Lower leg skin (tissue), 4 donors: ENCODE results near the gene MIPOL1. TPM values are rescaled to one million over a fixed set of nuclear protein-coding genes. Genes with fewer than 3 reads are reported as not detected.
"Not testable (repeated sequence)": the region's sequence is repeated elsewhere in the genome, so short reads cannot be mapped to it uniquely, and the experiment has no call there.

Experiments
- DNase-seq, 2 donors: peaks; one replicate each; pipeline ENCODE4 v3.0.0-alpha.2; 2019; ENCODE audit warnings: low spot score in 2 of 2
- H3K4me3 ChIP-seq: fragments of 200-600 bp; sonication (generic); 2 replicates; pipeline ENCODE4 v1.5.1; 2017; ENCODE audit warnings: mild to moderate bottlenecking, low read depth; ENCODE audit not compliant: poor library complexity, severe bottlenecking
- CTCF ChIP-seq, 3 donors: fragments of 450-650 bp; IDR thresholded peaks; one replicate each; pipeline ENCODE4 v1.5.1; 2016; ENCODE audit warnings: antibody characterized with exemption in 3 of 3, mild to moderate bottlenecking in 3 of 3, moderate library complexity in 2 of 3
- POLR2A ChIP-seq, 2 donors: fragments of 450-650 bp; IDR thresholded peaks; one replicate each; pipeline ENCODE4 v1.6.1; 2016 to 2017; ENCODE audit warnings: antibody characterized with exemption in 2 of 2, mild to moderate bottlenecking in 1 of 2, moderate library complexity in 1 of 2
- WGBS, 2 donors: methylation state at CpG; one replicate each; pipeline ENCODE4 v1.1.5; 2018; 5-methylcytosine and 5-hydroxymethylcytosine counted together
- intact Hi-C: fragments of 100-400 bp; cut with DNase I; formaldehyde crosslinking; loops from one replicate; pipeline ENCODE4 v1.15.0; 2023; ENCODE audit warnings: low total_unique reads
- total RNA-seq, 4 donors: library from RNA; depleted of rRNA; stranded (reverse); fragments of >200 nt; gene quantifications; one replicate each; pipeline ENCODE4 v1.1.0, GENCODE V29; 2016

MIPOL1 gene
- total RNA-seq, 4 donors from 2014 or later, result 3.6 to 6.9 (median 5.9) TPM

GRCh38 chr14:37279818-37280217 is 82.1 kb downstream of the MIPOL1 start:
- WGBS, 2 donors, result 92 to 94% methylated on average over 2 of the region's 2 CpGs
- intact Hi-C loops, result no loop called here
- no peak for DNase-seq
- TF ChIP-seq POLR2A (IDR thresholded peaks at IDR 0.05), result no peak
- no peak for TF ChIP-seq CTCF (IDR thresholded peaks at IDR 0.05)
- no peak overlapping the region for H3K4me3 ChIP-seq

- TF ChIP-seq POLR2A (IDR thresholded peaks at IDR 0.05) (no peak), CTCF (IDR thresholded peaks at IDR 0.05) (no peak)
- DNase-seq, result no peak
- intact Hi-C loops, result no loop called here
- H3K4me3 ChIP-seq, result no peak overlapping the region
Measured at GRCh38 chr14:37284760-37285159, 87.0 kb downstream of the MIPOL1 start.

GRCh38 chr14:37285220-37285619 is 87.5 kb downstream of the MIPOL1 start:
- TF ChIP-seq POLR2A (IDR thresholded peaks at IDR 0.05), result no peak
- no peak for TF ChIP-seq CTCF (IDR thresholded peaks at IDR 0.05)
- DNase-seq, result no peak
- intact Hi-C loops, result no loop called here
- WGBS, 2 donors, result 95 to 96% methylated on average over 5 of the region's 5 CpGs
- H3K4me3 ChIP-seq, result no peak overlapping the region

GRCh38 chr14:37289688-37290087 is 92.0 kb downstream of the MIPOL1 start:
- no peak overlapping the region for H3K4me3 ChIP-seq
- DNase-seq, result no peak
- intact Hi-C loops, result no loop called here
- WGBS, 2 donors, result 49 to 64% methylated on average over 2 of the region's 2 CpGs
- TF ChIP-seq POLR2A (IDR thresholded peaks at IDR 0.05), result no peak
- no peak for TF ChIP-seq CTCF (IDR thresholded peaks at IDR 0.05)

GRCh38 chr14:37295262-37295661 is 97.5 kb downstream of the MIPOL1 start:
- H3K4me3 ChIP-seq, DNase-seq, intact Hi-C loops: not testable (repeated sequence)
- WGBS, 2 donors, result 100% methylated on average over 1 of the region's 1 CpG

GRCh38 chr14:37311252-37311651 is 113.5 kb downstream of the MIPOL1 start:
- TF ChIP-seq CTCF (IDR thresholded peaks at IDR 0.05) (no peak), POLR2A (IDR thresholded peaks at IDR 0.05) (no peak)
- DNase-seq, result no peak
- WGBS, 2 donors, result 95 to 98% methylated on average over 1 of the region's 1 CpG
- intact Hi-C loops, result no loop called here
- H3K4me3 ChIP-seq, result no peak overlapping the region
